GM19025 (cell line): ENCODE measurements around the gene BMPR1B.
"Not testable (repeated sequence)": the region's sequence is repeated elsewhere in the genome, so short reads cannot be mapped to it uniquely, and the experiment has no call there.

Experiments used
- ATAC-seq: cut with Tn5 transposase; IDR thresholded peaks from one replicate; pipeline ENCODE4 v1.9.1; 2021; ENCODE audit warnings: mild to moderate bottlenecking, low read depth, moderate library complexity; ENCODE audit not compliant: unreplicated experiment

BMPR1B gene

DNA sequence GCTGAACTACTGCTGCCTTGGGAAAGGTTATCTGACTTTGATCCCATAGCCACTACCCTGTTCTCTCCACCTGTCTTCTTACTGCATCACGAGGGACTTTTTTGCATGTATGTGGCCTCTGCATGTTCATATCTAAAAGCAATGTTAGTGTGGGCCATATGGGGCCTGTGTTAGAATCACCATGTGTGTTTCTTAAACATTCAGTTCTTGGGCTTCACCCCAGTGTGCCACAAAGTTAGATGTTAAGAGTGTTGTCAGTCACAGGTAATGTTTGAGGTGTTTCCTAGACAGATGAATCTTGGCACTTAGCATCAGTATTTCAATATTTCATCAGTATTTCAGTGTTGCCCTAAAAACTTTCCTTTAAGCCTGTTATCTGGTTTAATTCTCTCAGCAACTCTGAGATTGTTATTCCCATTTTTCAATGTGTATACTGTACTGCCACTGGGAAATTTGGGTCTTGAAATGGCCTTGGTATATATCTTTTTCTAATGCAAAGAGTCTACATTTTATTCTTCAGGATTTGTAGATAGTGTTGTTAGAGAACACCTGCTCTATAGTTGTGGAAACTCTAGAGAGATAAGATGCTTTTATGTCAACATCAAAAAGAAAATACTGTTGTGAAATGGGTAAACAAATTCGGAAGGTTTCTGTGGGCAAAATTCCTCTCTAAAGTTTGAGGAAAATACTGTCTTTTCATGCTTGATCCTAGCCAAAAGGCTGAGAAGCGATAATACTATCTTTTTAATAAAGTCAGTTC is 259.7 kb downstream of the BMPR1B start:
- no peak for ATAC-seq

DNA sequence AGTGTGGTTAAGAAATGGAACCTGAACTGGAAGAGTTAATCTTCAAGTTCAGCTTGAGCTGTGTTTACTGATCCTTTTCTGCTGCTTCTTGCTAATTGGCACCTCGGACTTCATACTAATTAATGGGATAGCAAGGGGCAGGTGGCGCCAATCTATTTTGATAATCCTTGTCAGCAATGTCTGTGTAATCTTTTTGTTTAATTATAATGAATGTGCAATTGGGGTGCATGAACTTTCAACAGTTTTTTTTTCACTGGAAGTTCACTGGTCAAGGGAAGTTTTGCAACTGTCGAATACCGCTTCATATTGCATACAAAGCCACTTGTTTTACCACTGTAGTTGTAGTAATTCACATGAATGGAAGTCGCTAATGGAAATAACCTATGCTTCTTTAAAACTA is 261.0 kb downstream of the BMPR1B start:
- no peak for ATAC-seq

- no peak for ATAC-seq
These were observed 262.8 kb downstream of the BMPR1B start for GRCh38 chr4:95020521-95020920.

DNA sequence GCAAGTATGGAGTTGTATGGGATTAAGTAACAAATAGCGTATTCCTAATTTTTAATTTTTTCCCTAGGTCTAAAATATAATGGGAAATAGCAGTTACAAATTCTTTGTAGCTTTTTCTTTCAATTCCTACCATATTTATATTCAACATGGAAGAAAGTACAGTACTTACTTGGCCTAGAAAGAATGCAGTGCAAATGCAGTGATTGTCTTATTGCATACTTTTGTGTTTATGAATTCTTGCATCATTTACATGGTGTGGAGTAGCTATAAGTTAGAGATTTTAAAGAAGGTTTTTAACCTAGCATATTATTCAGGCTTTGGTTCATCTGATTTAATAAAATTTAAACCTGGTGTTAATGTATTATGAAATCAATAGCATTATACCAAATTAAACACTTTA is 263.3 kb downstream of the BMPR1B start:
- ATAC-seq = no peak

GRCh38 chr4:95023110-95023509 is 265.4 kb downstream of the BMPR1B start:
- no peak for ATAC-seq

DNA sequence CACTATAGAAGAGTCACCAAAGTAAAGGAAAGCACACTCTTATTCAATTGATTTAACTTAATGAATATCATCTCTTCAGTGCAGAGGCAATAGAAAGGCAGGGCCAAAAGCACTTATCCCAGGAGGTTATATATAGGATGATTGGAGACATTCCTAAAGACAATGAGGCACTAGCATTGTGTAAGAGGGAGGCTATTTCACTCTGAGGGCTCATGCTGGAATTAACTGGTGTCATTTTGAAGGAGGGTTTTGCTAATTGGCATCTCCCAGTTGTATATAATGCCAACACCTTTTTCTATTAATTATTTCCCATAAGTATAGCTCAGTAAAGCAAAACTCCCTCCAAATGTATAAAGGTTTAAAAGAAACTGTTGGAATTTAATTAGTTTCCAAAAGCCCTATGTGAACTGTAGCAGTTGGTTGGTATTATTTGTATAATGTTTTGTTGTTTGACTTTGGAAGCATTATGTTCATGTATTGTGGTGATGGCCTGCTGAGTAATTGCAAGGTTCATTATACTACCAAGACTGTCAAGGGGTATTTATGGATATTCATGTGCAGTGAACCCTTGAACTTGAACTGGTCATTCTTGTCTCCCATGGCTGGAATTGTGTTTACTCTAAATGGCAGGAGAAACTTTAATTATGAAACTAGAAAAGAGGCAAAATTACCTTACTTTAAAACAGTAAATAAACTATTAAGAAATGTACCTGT is 270.3 kb downstream of the BMPR1B start:
- no peak for ATAC-seq

- ATAC-seq = no peak
These were observed 281.0 kb downstream of the BMPR1B start for GRCh38 chr4:95038791-95039190.

DNA sequence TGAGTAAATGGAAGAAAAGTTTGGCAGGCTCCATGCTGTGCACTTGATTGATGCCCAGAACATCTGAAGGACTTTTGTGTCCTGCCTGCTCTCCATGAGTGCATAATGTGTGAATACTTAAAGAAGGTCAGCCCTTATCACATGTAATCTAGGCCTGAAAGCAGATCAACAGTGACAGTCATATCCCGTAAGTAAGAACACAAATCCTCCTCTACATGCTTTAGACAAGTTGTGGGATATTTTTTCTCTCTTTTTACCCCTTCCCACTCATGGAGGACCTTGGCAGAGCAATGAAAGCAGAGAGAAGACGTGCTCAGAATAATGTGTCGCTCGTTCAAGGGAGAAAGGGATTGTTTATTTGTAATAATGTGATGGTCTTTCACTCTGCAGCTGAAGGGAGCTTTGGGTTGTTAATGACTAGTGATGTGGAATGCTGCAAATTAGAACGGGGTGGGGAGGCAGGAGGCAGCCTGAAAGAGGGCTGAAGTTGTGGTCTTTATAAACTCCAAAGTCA is 286.6 kb downstream of the BMPR1B start:
- no peak for ATAC-seq

GRCh38 chr4:95045429-95045828 is 287.7 kb downstream of the BMPR1B start:
- ATAC-seq = no peak

- no peak for ATAC-seq
These were observed 290.5 kb downstream of the BMPR1B start for GRCh38 chr4:95048296-95048695.

- ATAC-seq = no peak
These were observed 291.9 kb downstream of the BMPR1B start for GRCh38 chr4:95049551-95050233.

DNA sequence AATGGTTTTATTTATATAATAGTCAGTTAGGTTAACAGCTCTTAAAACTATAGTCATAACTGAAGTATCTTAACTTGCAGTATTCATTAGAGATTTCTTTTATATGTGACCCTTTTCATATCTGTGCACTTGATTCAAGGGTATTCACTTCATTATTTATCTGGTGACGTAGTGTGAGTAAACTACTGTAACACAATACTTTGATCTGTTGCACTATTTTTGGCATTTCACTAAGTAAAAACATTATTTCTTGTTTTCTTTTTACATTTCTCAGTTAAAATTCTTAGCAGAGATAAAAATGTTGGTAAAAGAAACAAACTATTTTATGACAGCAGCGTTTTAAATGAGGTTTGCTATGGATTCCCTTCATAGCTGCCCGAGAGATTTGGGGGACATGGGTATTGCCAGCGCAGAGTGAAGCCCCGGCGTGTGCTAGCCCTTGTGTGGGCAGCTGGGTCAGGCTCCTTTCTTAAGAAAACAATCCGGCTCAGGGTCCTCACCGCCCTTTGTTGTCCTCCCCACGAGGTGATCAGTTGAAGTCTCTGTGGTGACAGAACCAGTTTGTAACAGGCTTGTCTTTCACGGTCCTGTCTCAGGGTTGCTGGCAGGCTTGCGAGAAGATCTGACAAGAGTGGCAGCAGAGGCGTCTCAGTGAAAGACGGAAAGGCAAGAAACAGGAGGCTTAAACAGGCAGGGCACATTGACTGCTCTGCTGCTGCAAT is 293.4 kb downstream of the BMPR1B start:
- ATAC-seq = no peak

DNA sequence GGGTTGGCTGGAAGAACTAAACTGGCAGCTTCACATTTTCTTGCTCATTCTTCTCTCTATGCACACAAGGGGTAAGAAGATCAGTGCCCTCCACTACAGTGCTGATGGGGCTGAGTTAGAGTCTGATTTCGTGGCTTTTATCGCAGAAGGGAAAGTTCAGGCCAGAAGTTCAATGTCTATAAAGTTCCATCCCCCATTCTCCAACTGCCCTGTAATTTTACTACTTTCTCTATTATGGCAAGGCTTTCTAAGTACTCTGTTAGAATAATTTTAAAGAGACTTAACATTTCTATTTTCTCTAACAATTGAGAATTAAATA is 293.9 kb downstream of the BMPR1B start:
- no peak for ATAC-seq

GRCh38 chr4:95058991-95059390 is 301.2 kb downstream of the BMPR1B start:
- no peak for ATAC-seq

GRCh38 chr4:95059663-95060062 is 301.9 kb downstream of the BMPR1B start:
- ATAC-seq = no peak

DNA sequence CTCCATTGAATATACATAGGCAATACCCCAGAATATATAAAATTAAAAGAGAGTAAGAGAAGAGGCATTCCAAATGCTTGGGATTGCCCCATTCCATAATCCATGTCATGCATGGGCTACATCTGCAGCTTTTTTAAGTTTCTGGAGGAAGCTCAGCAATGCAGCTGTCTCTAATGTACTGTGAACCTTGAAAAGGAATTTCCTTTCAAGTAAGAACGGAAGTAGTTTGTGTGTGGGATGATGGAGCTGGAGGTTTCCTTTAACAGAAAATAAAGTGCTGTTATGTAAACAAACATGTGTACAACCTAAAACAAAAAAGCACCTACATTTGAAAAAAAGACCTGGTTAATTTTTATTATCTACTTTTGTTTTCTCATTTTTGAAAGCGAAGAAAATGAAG is 303.5 kb downstream of the BMPR1B start:
- no peak for ATAC-seq

- ATAC-seq = not testable (repeated sequence)
These were observed 304.0 kb downstream of the BMPR1B start for GRCh38 chr4:95061801-95062200.

DNA sequence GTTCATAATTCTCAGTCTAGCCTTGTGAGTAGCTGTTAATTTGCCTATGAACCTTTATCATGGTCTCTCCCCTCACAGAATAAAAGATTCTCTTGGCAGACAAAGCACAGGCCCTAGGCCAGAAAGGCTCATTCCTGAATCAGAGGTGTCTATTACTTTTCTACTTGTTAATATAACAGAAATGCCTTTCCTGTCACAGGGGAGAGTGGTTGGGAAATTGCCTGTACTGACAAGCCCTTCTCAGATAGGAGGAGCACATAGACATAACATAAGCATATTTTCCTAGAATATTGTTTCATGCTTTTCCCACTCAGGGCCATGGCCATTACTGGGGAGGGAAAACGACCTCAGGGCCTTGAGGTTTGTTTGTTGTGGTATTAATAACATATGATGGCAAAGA is 308.3 kb downstream of the BMPR1B start:
- ATAC-seq = no peak

- ATAC-seq = no peak
These were observed 310.6 kb downstream of the BMPR1B start for GRCh38 chr4:95068401-95068800.

- ATAC-seq = no peak
These were observed 311.2 kb downstream of the BMPR1B start for GRCh38 chr4:95068818-95069478.
